ENCODE measurements around the gene ZNF618. TPM values are rescaled to one million over a fixed set of nuclear protein-coding genes. Genes with fewer than 3 reads are reported as not detected.
"Not testable (repeated sequence)": the region's sequence is repeated elsewhere in the genome, so short reads cannot be mapped to it uniquely, and the experiment has no call there.

ZNF618 gene
- total RNA-seq, 4 donors from 2014 or later: 2.9 to 5.8 (median 4.2) TPM

DNA sequence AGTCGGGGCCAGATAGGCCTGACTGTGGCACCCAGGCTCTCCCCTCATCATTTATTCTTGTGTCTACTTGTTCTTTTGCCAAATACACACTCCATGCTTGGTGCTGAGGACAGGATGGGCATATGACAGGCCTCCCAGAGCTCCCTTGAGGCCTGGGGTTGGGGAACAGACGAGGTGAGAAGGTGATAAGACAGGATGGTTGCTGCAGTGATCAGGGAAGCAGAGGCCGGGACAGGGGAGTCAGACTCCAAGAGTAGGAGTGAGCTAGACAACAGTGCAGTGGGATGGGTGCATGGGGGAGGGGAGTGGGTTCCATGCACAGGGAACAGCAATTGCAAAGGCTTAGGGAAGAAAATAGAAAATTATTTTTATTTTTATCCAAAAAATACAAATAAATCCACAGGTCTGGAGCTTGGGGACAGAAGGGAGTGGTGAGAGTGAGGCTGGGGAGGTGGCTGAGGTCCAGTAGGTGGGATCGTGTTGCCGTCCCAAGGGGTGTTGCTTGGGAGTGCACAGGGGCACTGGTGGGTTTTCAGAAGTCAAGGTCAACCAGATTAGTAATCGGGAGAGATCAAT, 205.4 kb downstream of the ZNF618 start:
- Histone ChIP-seq H3K27me3 (peaks cover 12% of the 10 kb centered on the region), H3K9me3 (no peaks in the 10 kb centered on the region), H3K27ac (no peak overlapping the region), H3K4me3 (no peak overlapping the region), H3K4me1 (peaks cover 9% of the 10 kb centered on the region), H3K36me3 (no peaks in the 10 kb centered on the region)
- peak in 1 of 2 donors; percentile 73 for DNase-seq (ENCODE audit: low spot score in 2 of 2)
- 86% methylated on average over 6 of the region's 6 CpGs for WGBS
- TF ChIP-seq POLR2AphosphoS5 (IDR thresholded peaks at IDR 0.05) (no peak), POLR2A (IDR thresholded peaks at IDR 0.05) (no peak), EP300 (IDR thresholded peaks at IDR 0.05) (no peak)
- TF ChIP-seq, protein P1, sequence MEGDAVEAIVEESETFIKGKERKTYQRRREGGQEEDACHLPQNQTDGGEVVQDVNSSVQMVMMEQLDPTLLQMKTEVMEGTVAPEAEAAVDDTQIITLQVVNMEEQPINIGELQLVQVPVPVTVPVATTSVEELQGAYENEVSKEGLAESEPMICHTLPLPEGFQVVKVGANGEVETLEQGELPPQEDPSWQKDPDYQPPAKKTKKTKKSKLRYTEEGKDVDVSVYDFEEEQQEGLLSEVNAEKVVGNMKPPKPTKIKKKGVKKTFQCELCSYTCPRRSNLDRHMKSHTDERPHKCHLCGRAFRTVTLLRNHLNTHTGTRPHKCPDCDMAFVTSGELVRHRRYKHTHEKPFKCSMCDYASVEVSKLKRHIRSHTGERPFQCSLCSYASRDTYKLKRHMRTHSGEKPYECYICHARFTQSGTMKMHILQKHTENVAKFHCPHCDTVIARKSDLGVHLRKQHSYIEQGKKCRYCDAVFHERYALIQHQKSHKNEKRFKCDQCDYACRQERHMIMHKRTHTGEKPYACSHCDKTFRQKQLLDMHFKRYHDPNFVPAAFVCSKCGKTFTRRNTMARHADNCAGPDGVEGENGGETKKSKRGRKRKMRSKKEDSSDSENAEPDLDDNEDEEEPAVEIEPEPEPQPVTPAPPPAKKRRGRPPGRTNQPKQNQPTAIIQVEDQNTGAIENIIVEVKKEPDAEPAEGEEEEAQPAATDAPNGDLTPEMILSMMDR (IDR thresholded peaks at IDR 0.05): no peak

GRCh38 chr9:114082017-114082762, 206.1 kb downstream of the ZNF618 start:
- Histone ChIP-seq H3K9me3 (no peaks in the 10 kb centered on the region), H3K36me3 (no peaks in the 10 kb centered on the region), H3K4me3 (no peak overlapping the region), H3K27ac (no peak overlapping the region), H3K4me1 (peaks cover 9% of the 10 kb centered on the region), H3K27me3 (peaks cover 7% of the 10 kb centered on the region)
- WGBS: 43% methylated on average over 8 of the region's 10 CpGs
- TF ChIP-seq POLR2AphosphoS5 (IDR thresholded peaks at IDR 0.05) (no peak), EP300 (IDR thresholded peaks at IDR 0.05) (no peak), POLR2A (IDR thresholded peaks at IDR 0.05) (no peak)
- TF ChIP-seq, protein P1 (IDR thresholded peaks at IDR 0.05): peak; percentile 79 to 89
- peak; percentile 93 for DNase-seq (ENCODE audit: low spot score in 2 of 2)

DNA sequence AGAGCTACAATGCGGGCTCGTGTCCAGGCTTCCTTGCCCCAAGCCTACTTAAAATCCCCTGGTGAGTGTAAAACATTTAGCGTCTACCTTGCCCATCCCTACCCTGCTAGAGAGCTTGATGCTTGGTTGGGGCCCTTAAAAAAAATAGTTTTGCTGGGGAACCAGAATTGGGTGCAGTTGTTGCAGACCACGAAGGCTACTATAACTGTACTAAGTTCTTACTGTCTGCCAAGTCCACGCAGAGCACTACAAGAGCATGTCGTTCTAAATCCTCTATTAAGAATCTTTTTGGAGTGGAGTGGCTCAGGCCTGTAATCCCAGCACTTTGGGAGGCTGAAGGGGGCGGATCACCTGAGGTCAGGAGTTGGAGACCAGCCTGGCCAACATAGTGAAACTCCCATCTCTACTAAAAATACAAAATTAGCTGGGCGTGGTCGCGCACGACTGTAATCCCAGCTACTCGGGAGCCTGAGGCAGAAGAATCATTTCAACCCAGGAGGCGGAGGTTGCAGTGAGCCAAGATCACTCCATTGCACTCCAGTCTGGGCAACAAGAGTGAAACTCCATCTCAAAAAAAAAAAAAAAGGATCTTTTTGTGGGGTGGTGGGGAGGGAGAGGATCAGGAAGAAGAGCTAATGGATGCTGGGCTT, 206.8 kb downstream of the ZNF618 start:
- H3K4me1 ChIP-seq, H3K9me3 ChIP-seq, H3K4me3 ChIP-seq, H3K27ac ChIP-seq, H3K27me3 ChIP-seq, H3K36me3 ChIP-seq: not testable (repeated sequence)
- 43% methylated on average over 13 of the region's 13 CpGs for WGBS
- DNase-seq (ENCODE audit: low spot score in 2 of 2): peak in 1 of 2 donors; percentile 61

GRCh38 chr9:114083666-114084065, 207.6 kb downstream of the ZNF618 start:
- WGBS: 90% methylated on average over 6 of the region's 6 CpGs

DNA sequence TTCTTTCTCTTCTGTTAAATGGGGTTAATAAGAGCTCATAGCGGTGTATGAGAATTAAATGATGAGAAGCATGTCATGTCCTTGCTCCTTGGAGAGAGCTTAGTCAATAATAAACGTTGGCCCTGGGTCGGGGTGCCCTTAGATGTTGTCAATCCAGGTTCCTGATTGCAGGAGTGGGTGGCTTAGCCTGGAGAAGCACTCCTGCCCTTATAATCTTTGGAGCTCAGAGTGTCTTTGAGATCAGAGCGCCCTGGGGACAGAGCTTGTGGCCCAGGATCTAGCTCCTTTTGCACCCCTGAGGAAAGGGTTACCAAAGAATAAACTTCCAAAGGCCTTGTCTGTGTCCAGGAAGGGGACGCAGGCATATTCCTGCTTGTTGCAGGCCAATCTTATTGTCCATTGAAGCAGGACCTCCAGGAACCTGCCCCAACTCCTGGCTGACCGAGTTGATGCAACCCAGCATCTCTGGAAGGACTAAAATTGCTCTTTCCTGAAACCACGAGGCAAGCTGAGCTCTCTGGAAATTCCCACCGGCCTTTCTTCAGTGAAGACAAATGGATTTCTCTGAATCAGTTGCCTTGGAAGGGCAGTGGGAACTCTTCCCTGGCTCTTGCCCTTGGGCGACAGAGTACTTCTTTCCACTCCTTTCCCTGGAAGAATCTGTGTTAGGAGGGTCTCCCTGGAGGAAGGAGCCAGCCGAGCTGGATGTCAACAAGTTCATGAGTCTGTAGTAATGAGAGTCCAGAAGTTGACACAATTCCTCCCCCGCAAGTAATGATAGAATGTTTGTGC, 208.4 kb downstream of the ZNF618 start:
- no peaks in the 10 kb centered on the region for H3K36me3 ChIP-seq
- 92% methylated on average over 11 of the region's 11 CpGs for WGBS
- no peak overlapping the region for H3K27ac ChIP-seq
- TF ChIP-seq POLR2A (IDR thresholded peaks at IDR 0.05) (no peak), EP300 (IDR thresholded peaks at IDR 0.05) (no peak), POLR2AphosphoS5 (IDR thresholded peaks at IDR 0.05) (no peak)
- TF ChIP-seq, protein P1 (IDR thresholded peaks at IDR 0.05): no peak
- peaks cover 9% of the 10 kb centered on the region for H3K4me1 ChIP-seq
- H3K27me3 ChIP-seq: no peaks in the 10 kb centered on the region
- no peak overlapping the region for H3K4me3 ChIP-seq
- H3K9me3 ChIP-seq: no peaks in the 10 kb centered on the region
- DNase-seq (ENCODE audit: low spot score in 2 of 2): no peak

More at GRCh38 chr9:114083666-114084065, 207.6 kb downstream of the ZNF618 start:
- no peak overlapping the region for H3K4me3 ChIP-seq
- no peak for DNase-seq (ENCODE audit: low spot score in 2 of 2)
- H3K4me1 ChIP-seq: peaks cover 9% of the 10 kb centered on the region
- TF ChIP-seq POLR2AphosphoS5 (IDR thresholded peaks at IDR 0.05): no peak
- TF ChIP-seq, protein P1 (IDR thresholded peaks at IDR 0.05): no peak
- TF ChIP-seq EP300 (IDR thresholded peaks at IDR 0.05): no peak
- no peak for TF ChIP-seq POLR2A (IDR thresholded peaks at IDR 0.05)
- H3K27me3 ChIP-seq: peaks cover 1% of the 10 kb centered on the region
- no peak overlapping the region for H3K27ac ChIP-seq
- H3K36me3 ChIP-seq: no peaks in the 10 kb centered on the region
- H3K9me3 ChIP-seq: no peaks in the 10 kb centered on the region
